Caki2 (cell line): ENCODE measurements around the gene IGF2BP2. TPM values are rescaled to one million over a fixed set of nuclear protein-coding genes. Genes with fewer than 3 reads are reported as not detected.
A peak's percentile ranks its signal among the peaks of the same experiment; 100 is the strongest.

Source experiments
- DNase-seq: peaks from one replicate; pipeline ENCODE4 v3.0.0-alpha.2; 2015; ENCODE audit warnings: low read depth
- in situ Hi-C: cut with HindIII; loops from 2 replicates; pipeline ENCODE4 v1.10.0; 2016; ENCODE audit warnings: low sequenced_read_pairs, low pct_unique_long_range_greater_than_20kb, mixed read lengths
- total RNA-seq: library from RNA; depleted of rRNA; stranded (reverse); fragments of >200 nt; shearing (Covaris generic); gene quantifications from 2 replicates; pipeline ENCODE4 v1.2.3, GENCODE V29; 2014; ENCODE audit warnings: low replicate concordance

The IGF2BP2 gene
- total RNA-seq, 1 experiment from 2014 or later, result 23.0 TPM

DNA sequence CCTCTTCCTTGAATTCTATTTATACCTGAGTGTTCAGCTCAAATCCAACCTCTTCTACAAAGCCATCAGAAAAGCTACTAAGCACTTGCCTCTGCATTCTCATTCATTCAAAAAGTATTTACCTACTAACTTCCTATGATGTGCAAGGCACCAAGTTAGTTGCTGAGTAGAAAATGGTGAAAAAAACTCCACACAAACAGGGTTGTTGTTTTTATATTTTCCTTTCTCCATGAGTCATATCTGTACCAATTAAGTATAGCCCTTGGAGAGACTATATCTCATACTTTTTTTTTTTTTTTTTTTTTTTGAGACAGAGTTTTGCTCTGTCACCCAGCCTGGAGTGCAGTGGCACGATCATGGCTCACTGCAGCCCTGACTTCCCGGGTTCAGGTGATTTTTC is 67.7 kb downstream of the IGF2BP2 start:
- DNase-seq, result no peak
- in situ Hi-C loops, result no loop called here

GRCh38 chr3:185756477-185756876 is 68.4 kb downstream of the IGF2BP2 start:
- DNase-seq, result no peak
- in situ Hi-C loops, result no loop called here

DNA sequence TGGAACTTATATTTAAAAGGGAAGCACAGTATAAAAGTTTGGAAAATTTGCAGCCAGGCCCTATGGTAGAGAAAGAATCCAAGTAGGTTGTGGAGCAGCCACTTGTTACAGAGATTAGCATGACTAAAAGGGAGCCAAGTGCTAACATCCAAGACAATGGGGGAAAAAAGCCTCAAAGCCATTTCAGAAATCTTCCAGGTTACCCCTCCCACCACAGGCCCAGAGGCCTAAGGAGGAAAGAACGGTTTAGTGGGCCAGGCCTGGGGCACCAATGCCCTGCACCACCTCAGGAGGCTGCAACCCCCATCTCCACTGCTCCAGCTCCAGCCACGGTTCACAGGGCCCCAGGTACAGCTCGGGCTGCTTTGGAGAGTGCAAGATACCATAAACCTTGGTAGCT is 69.9 kb downstream of the IGF2BP2 start:
- DNase-seq, result no peak
- in situ Hi-C loops, result no loop called here

GRCh38 chr3:185753354-185753753 is 71.5 kb downstream of the IGF2BP2 start:
- in situ Hi-C loops, result no loop called here
- no peak for DNase-seq

GRCh38 chr3:185750702-185751101 is 74.1 kb downstream of the IGF2BP2 start:
- in situ Hi-C loops, result no loop called here
- DNase-seq, result no peak

DNA sequence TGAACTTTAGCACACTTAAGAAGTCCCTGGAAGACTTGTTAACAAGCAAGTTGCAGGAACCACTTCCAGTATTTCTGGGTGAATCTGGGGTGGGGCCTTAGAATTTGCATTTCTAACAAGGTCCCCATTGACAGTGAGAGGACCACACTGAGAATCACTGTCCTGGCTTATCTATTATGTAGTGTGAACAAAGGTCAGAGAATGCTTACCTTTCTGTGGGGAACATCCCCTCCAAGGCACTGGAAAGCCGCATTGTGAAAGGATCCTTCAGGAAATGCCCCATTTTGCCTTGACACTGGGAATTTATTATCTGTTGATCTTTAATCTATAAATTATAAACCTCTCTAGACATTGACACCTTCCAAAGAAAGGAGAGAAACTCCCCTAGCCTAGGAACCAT is 74.8 kb downstream of the IGF2BP2 start:
- no peak for DNase-seq
- in situ Hi-C loops, result no loop called here

DNA sequence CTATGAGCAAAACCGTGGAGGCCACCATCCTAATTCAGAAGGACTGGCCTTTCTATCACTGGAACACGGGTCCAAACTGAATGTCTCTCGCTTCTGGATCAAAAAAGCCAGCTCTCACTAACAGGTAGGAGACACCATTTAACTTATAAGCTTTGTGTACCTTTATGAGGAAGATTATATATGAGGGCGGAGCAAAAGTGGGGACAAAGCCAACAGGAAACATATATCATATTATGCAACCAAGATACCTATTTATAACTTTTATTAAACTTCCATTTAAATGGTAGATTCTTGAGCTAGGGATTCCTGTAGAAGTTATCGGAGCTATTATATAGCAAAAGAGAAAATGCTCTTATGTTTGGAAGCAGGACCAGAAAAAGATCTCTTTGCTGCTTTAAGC is 78.4 kb downstream of the IGF2BP2 start:
- in situ Hi-C loops, result no loop called here
- no peak for DNase-seq

DNA sequence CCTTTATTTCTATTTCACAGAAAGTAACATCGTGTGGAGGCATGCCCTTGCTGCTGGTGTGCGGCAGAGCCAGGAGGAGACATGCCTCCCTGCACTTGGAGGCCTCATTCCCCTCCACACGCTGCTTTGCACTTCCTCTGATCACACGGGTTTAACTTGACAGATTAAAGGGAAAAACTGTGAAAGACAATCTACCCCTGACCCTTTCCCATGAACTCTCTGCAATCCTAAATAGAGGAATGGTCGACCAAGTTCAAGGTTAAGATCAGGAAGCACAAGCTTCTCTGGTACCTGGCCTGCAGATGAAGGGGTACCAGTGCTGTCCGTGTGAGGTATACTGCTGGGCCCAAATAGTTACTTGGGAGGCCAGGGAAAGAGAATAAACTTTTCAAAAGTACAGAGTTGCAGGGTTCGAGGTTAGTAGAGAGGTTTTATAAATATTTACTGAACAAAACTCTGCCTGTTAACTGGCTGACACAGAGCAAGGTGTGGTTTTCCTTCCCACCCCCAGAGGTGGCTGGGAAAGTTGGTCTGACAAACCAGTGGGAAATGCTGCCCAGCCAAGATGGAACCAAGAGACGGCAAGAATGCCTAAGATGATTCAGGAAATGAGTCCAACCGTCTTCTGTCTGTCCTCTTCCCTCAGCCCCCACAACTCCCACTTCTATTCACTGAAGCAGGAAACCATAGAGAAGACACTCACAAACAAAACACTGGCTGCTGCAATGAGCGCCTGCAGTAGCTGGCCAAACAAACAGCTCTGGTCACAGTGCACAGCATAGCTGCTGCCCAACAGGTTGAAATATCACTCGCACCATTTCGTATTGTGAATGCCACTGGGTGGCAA is 79.6 kb downstream of the IGF2BP2 start:
- in situ Hi-C loops, result no loop called here
- DNase-seq, result peak; percentile 91

DNA sequence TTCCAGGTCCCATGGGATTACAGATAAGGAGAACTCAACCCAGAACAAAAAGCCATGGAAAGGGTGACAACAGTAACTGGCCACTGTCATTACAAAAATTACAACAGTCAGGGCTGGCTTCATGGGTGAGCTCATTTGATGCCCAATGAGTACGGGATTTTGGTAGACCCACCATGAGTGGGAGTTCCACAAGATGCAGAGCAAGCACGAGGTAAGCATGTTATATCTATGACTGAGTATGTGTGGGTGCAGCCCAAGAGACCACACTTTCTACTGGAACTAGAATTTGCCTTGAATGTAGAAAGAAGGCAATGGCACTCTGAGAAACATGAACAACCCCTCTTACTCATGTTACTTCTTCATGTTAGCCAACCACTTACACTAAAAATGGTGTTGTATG is 83.3 kb downstream of the IGF2BP2 start:
- in situ Hi-C loops, result no loop called here
- no peak for DNase-seq

- in situ Hi-C loops, result no loop called here
- no peak for DNase-seq
These were observed 84.7 kb downstream of the IGF2BP2 start for GRCh38 chr3:185740133-185740532.

DNA sequence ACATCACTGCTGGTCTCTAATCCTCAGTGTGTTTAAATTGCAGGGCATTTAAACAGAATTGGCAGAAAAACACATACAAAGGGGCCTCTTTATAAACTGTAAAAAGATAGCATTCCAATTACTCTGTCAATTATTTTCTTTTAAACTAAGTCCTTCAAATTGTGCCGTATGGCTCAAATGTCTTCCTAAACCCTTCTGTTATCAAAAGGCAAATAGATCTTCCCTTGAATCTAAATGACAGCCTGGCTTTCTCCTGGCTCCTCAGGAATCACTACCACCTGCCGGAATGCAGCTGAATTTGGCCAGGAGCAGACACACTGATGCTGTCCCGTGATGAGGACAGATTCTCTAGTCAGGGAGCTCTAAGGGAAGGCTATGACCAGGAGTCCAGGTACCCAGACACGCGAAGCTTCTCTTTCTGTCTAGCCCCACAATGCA is 85.6 kb downstream of the IGF2BP2 start:
- no peak for DNase-seq
- in situ Hi-C loops, result no loop called here

GRCh38 chr3:185737740-185738680 is 86.8 kb downstream of the IGF2BP2 start:
- no peak for DNase-seq
- in situ Hi-C loops, result no loop called here

GRCh38 chr3:185737020-185737419 is 87.8 kb downstream of the IGF2BP2 start:
- in situ Hi-C loops, result no loop called here
- no peak for DNase-seq

DNA sequence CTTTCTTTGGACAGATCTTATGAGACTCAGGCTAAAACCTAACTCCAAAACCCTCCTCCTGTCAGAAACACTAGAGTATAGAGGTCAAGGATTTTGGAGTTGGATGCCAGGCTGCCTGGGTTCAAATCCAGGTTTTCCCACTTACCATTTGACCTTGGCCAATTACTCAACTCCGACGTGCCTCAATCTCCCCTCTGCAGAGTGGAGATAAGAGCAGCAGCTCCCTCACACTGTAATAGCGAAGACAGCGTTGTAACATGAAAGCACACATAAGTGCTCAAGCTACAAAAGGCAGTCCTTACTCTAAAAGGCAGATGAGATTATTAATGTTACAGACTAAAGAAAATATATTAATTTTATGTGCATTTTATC is 90.1 kb downstream of the IGF2BP2 start:
- in situ Hi-C loops, result no loop called here

DNA sequence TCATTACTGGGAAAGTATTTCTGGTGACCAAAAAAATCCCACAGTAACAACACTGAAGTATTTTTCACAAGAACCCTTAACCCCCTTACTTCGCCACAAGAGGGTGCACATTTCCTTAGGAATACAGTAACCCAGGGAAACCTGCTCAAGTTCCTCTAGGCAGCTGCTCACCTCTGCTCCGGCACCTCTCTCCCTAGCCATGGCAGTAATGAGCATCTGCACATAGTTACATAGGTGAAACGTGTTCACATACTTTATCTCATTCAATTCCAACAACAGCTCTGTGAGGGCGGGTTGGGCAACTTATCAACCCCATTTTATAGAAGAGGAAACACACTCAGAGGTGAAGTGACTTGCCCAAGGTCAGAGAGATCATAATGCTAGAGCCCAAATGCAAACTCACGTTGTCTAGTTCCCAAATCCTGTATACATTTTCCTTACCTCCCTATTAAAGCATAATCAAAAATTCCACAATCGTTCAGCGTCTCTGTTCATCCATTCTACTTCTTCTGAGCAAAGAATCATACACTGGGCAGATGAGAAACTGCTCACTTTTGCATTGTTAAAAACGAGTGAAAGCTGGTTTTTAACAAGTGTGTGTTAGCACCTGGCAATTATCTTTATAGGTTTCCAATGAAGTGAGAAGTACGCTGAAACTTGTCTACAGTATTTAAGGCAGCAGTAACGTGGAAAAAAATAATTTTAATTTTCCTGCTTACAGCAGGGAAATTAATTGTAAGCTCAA is 90.7 kb downstream of the IGF2BP2 start:
- in situ Hi-C loops, result no loop called here
- DNase-seq, result peak; percentile 62

More for the DNA sequence above, 90.1 kb downstream of the IGF2BP2 start:
- no peak for DNase-seq

DNA sequence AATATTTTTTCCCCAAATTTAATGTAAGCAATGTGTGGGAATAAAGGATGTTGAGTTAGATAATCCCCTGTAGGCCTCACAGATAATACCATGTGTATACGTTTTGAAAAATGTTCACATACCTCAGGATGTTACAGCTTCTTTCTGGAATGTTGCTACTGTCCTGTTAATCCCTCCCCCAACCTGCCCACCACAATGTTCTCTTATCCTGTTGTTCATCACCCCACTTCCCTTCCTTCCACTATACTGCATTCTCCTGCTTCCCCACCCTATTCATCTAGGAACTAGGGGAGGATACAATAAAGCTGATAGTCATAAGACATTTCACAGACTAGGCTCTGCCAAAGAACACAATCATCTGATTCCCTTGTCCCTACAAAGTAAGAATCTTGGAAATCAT is 92.1 kb downstream of the IGF2BP2 start:
- in situ Hi-C loops, result no loop called here
- DNase-seq, result no peak

DNA sequence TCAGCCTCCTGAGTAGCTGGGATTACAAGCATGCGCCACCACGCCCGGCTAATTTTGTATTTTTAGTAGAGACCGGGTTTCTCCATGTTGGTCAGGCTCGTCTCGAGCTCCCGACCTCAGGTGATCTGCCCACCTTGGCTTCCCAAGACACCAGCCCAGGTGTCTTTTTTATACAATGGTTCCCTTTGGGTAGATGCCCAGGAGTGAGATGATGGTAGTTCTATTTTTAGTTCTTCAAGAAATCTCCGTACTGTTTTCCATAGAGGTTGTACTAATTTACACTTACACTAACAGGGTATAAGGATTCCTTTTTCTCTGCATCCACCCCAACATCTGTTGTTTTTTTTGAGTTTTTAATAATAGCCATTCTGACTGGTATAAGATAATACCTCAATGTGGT is 94.3 kb downstream of the IGF2BP2 start:
- no peak for DNase-seq
- in situ Hi-C loops, result no loop called here

GRCh38 chr3:185729337-185730055 is 95.3 kb downstream of the IGF2BP2 start:
- no peak for DNase-seq
- in situ Hi-C loops, result no loop called here
